Omental fat pad (tissue), 4 donors: ENCODE measurements around the gene NPAS1. TPM values are rescaled to one million over a fixed set of nuclear protein-coding genes. Genes with fewer than 3 reads are reported as not detected.

Experiments
- ATAC-seq: fragments of 150-250 bp; one replicate; pipeline ENCODE4 v1.9.1; 2016; ENCODE audit warnings: mild to moderate bottlenecking, moderate library complexity; ENCODE audit not compliant: low FRiP score
- DNase-seq: peaks from one replicate; pipeline ENCODE4 v3.0.0-alpha.2; 2019; ENCODE audit warnings: low spot score
- CTCF ChIP-seq, 3 donors: fragments of 450-650 bp; IDR thresholded peaks; one replicate each; pipeline ENCODE4 v1.5.1; 2016 to 2017; ENCODE audit warnings: antibody characterized with exemption in 3 of 3, mild to moderate bottlenecking in 3 of 3, moderate library complexity in 2 of 3
- total RNA-seq, 4 donors: library from RNA; depleted of rRNA; stranded (reverse); fragments of >200 nt; gene quantifications; one replicate each; pipeline ENCODE4 v1.1.0, GENCODE V29; 2016

NPAS1 gene
- total RNA-seq, 4 donors from 2014 or later: 1.3 to 1.4 TPM; not detected in 2

GRCh38 chr19:47035127-47036096 lies 15.8 kb downstream of the NPAS1 start:
- ATAC-seq (peak; percentile 91), DNase-seq (peak; percentile 81)
- peak in 2 of 3 donors; percentile 93 to 96 for TF ChIP-seq CTCF (IDR thresholded peaks at IDR 0.05)

- ATAC-seq (peak; percentile 23), DNase-seq (no peak)
- TF ChIP-seq CTCF (IDR thresholded peaks at IDR 0.05): no peak
Observed at GRCh38 chr19:47036097-47036651, 16.5 kb downstream of the NPAS1 start.

GRCh38 chr19:47037766-47038165 lies 18.1 kb downstream of the NPAS1 start:
- ATAC-seq (no peak), DNase-seq (no peak)
- TF ChIP-seq CTCF (IDR thresholded peaks at IDR 0.05): no peak

GRCh38 chr19:47039239-47039874 lies 19.7 kb downstream of the NPAS1 start:
- DNase-seq (no peak), ATAC-seq (no peak)
- no peak for TF ChIP-seq CTCF (IDR thresholded peaks at IDR 0.05)

- no peak for TF ChIP-seq CTCF (IDR thresholded peaks at IDR 0.05)
- DNase-seq (no peak), ATAC-seq (no peak)
Observed at GRCh38 chr19:47040869-47041268, 21.2 kb downstream of the NPAS1 start.

- TF ChIP-seq CTCF (IDR thresholded peaks at IDR 0.05): no peak
- no peak for DNase-seq
- no peak for ATAC-seq
Observed at GRCh38 chr19:47044946-47045866, 25.6 kb downstream of the NPAS1 start.
